GM21381 (cell line): ENCODE results near the gene IQGAP1.
"Not testable (repeated sequence)": the region's sequence is repeated elsewhere in the genome, so short reads cannot be mapped to it uniquely, and the experiment has no call there.

Source experiments
- ATAC-seq: cut with Tn5 transposase; IDR thresholded peaks from one replicate; pipeline ENCODE4 v1.9.1; 2021; ENCODE audit warnings: mild to moderate bottlenecking, moderate library complexity; ENCODE audit not compliant: unreplicated experiment

The IQGAP1 gene

GRCh38 chr15:90478846-90479481 is 90.9 kb downstream of the IQGAP1 start:
- peak; percentile 50 for ATAC-seq

- ATAC-seq: no peak
Observed at GRCh38 chr15:90479656-90480055, 91.6 kb downstream of the IQGAP1 start.

- no peak for ATAC-seq
Observed at GRCh38 chr15:90481023-90481422, 93.0 kb downstream of the IQGAP1 start.

- no peak for ATAC-seq
Observed at GRCh38 chr15:90482124-90483011, 94.3 kb downstream of the IQGAP1 start.

GRCh38 chr15:90483012-90483307 is 94.9 kb downstream of the IQGAP1 start:
- no peak for ATAC-seq

- no peak for ATAC-seq
Observed at GRCh38 chr15:90483637-90484036, 95.6 kb downstream of the IQGAP1 start.

- ATAC-seq: no peak
Observed at GRCh38 chr15:90487186-90487585, 99.1 kb downstream of the IQGAP1 start.

GRCh38 chr15:90489514-90489913 is 101.5 kb downstream of the IQGAP1 start:
- no peak for ATAC-seq

- no peak for ATAC-seq
Observed at GRCh38 chr15:90489944-90490343, 101.9 kb downstream of the IQGAP1 start.

GRCh38 chr15:90493647-90494046 is 105.6 kb downstream of the IQGAP1 start:
- ATAC-seq: no peak

- no peak for ATAC-seq
Observed at GRCh38 chr15:90495067-90495466, 107.0 kb downstream of the IQGAP1 start.

- no peak for ATAC-seq
Observed at GRCh38 chr15:90496791-90497190, 108.7 kb downstream of the IQGAP1 start.

GRCh38 chr15:90497376-90497775 is 109.3 kb downstream of the IQGAP1 start:
- ATAC-seq: no peak

GRCh38 chr15:90497912-90498311 is 109.9 kb downstream of the IQGAP1 start:
- no peak for ATAC-seq

GRCh38 chr15:90500171-90500570 is 112.1 kb downstream of the IQGAP1 start:
- ATAC-seq: no peak

- no peak for ATAC-seq
Observed at GRCh38 chr15:90501898-90502297, 113.9 kb downstream of the IQGAP1 start.

- ATAC-seq: not testable (repeated sequence)
Observed at GRCh38 chr15:90510781-90511180, 122.7 kb downstream of the IQGAP1 start.

- ATAC-seq: not testable (repeated sequence)
Observed at GRCh38 chr15:90511211-90511618, 123.2 kb downstream of the IQGAP1 start.

- no peak for ATAC-seq
Observed at GRCh38 chr15:90512276-90512675, 124.2 kb downstream of the IQGAP1 start.

- ATAC-seq: no peak
Observed at GRCh38 chr15:90512981-90513380, 124.9 kb downstream of the IQGAP1 start.

- ATAC-seq: no peak
Observed at GRCh38 chr15:90513448-90513847, 125.4 kb downstream of the IQGAP1 start.

GRCh38 chr15:90513893-90514292 is 125.9 kb downstream of the IQGAP1 start:
- not testable (repeated sequence) for ATAC-seq
